ENCODE results near the gene OR5M3.

DNA sequence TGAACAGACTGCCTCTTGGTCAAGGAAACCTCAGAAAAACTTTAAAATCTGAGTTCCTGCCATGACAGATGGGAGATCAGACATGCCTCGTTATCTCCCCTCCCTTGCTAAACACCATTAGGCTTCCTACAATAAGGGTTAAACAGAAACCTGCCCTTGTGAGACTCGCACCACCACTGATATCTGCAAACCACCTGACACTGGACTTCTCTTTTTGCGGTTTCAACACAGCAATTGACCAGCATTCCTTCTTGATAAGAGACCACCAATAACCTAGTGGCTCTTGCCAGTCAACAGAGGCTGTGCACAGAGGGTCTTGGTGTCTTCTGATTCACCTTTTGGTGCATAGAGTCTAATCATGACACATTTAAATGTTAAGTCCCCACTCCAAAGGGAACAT, 13.6 kb upstream of the OR5M3 start:
- TF ChIP-seq BACH2 (CRISPR knock-in tag; IDR thresholded peaks at IDR 0.05; ENCODE audit: borderline replicate concordance) = no peak
- TF ChIP-seq ZFP30 (CRISPR knock-in tag; IDR thresholded peaks at IDR 0.05) = no peak
- TF ChIP-seq, protein P1, sequence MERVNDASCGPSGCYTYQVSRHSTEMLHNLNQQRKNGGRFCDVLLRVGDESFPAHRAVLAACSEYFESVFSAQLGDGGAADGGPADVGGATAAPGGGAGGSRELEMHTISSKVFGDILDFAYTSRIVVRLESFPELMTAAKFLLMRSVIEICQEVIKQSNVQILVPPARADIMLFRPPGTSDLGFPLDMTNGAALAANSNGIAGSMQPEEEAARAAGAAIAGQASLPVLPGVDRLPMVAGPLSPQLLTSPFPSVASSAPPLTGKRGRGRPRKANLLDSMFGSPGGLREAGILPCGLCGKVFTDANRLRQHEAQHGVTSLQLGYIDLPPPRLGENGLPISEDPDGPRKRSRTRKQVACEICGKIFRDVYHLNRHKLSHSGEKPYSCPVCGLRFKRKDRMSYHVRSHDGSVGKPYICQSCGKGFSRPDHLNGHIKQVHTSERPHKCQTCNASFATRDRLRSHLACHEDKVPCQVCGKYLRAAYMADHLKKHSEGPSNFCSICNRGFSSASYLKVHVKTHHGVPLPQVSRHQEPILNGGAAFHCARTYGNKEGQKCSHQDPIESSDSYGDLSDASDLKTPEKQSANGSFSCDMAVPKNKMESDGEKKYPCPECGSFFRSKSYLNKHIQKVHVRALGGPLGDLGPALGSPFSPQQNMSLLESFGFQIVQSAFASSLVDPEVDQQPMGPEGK (CRISPR knock-in tag; IDR thresholded peaks at IDR 0.05; ENCODE audit: borderline replicate concordance) = no peak
- TF ChIP-seq, protein P2, sequence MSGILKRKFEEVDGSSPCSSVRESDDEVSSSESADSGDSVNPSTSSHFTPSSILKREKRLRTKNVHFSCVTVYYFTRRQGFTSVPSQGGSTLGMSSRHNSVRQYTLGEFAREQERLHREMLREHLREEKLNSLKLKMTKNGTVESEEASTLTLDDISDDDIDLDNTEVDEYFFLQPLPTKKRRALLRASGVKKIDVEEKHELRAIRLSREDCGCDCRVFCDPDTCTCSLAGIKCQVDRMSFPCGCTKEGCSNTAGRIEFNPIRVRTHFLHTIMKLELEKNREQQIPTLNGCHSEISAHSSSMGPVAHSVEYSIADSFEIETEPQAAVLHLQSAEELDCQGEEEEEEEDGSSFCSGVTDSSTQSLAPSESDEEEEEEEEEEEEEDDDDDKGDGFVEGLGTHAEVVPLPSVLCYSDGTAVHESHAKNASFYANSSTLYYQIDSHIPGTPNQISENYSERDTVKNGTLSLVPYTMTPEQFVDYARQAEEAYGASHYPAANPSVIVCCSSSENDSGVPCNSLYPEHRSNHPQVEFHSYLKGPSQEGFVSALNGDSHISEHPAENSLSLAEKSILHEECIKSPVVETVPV (CRISPR knock-in tag; IDR thresholded peaks at IDR 0.05) = no peak
- no peak for TF ChIP-seq ZNF565 (CRISPR knock-in tag; conservative IDR thresholded peaks at IDR 0.05; ENCODE audit: low read depth)
